Activated naive CD4-positive, alpha-beta T cell treated with anti-CD3 and anti-CD28 coated beads, Interleukin-2, amount 50 U/mL, for 16 hours (primary cell): ENCODE data around the gene KRT83.

Experiments
- DNase-seq: peaks from one replicate; pipeline ENCODE4 v3.0.0-alpha.2; 2020

Gene KRT83

DNA sequence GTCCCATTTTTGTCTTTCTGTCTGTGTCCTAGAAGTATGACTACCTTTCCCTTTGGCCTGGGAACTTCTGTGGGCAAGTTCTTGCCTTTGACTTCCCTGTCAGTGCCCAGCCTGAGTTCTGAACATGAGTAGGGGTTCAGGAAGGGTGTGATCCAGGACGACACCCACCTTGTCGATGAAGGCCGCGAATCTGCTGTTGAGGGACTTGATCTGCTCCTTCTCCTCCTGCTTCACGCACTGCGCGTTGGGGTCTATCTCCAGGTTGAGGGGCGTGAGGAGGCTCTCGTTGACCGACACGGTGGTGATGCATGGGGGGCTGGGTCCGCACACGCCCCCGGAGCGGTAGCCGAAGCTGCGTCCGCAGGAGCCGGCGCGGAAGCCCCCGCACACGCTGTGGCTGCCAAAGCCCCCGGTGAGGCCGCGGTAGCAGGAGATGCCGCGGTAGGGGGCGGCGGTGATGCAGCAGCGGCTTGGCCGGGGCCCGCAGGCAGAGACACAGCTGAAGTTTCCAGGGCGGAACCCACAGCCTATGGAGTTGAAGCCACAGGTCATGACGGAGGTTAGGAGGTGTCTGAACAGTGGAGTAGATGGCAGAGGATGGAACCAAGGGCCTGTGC is at the start of gene KRT83:
KRT83 (minus strand) TSS at position 615 of the 617 bp plus-strand sequence; CDS start at position 552, 63 bp downstream.
- no peak for DNase-seq

DNA sequence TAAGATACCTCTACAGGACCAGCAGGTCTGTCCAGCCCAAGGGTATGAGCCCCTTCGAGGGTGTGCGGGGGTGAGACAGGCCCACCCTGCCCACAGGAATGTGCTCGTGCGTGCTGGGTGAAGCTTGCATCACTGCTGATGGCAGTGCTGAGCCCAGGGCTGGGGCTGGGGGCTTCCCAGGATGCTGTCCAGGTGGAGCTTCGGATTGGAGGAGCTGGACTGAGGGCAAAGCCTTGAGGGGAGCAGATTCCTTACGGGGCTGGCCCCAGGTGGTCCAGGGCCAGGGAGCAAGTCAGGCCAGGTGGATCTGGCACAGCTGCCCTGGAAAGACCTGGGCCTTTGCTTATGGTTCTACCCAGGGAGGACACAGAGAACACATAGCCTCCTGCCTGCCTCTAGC is 48.6 kb upstream of the KRT83 start:
- no peak for DNase-seq

DNA sequence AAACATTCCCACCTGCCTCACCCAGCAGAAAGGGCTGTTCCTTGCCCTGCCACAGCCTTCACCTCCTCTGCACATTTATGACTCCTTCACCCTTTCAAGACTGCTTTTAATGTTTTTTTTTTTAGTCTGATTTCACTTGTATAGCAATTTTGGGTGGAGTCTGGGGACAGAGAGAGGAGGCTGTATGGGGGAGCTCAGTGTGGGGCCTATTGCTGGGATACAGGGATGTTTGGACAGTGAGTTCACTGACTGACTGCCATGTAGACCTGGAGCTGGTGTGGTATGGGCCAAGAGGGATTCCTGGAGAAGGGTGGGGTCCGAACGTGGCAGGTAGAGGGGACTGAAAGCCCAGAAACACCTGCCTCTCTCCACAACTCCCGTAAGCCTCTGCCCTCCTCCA is 48.0 kb upstream of the KRT83 start:
- no peak for DNase-seq

DNA sequence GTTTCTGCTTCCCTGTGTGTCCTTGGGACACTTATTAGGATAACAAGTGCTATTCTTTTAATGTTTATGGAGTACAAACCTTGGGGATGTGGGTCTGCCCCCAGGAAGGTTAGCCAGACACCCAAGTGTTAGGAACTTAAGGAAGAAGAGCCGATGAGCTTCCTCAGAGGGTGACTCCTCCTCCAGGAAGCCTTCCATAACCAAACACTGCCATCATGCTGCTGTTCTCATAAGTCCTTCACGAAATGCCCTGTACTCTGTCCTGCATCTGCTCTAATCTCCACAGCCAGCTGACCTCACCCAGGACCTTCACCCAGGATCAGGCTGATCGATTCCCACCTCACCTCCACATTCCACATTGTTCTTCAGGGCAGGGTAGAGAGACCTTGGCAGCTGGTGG is 47.3 kb upstream of the KRT83 start:
- DNase-seq: no peak

DNA sequence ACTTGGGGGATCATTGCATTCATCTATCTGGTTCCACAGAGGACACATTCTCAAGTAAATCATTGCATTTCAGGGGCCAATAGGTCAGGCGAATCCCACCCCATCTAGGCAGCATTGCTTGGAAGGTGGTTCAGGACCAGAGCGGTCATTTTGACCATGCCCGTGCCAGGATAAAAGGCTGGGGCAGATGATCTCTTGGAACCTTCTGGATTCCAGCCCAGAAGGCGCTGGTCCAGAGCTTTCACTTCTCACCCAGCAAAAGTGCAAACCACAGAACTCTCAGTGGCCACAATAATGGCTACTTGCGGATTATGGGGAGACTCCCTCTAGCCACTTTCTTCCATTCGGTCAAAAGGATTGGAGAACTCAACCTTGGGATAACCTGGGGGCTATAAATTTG is 46.7 kb upstream of the KRT83 start:
- DNase-seq: no peak

DNA sequence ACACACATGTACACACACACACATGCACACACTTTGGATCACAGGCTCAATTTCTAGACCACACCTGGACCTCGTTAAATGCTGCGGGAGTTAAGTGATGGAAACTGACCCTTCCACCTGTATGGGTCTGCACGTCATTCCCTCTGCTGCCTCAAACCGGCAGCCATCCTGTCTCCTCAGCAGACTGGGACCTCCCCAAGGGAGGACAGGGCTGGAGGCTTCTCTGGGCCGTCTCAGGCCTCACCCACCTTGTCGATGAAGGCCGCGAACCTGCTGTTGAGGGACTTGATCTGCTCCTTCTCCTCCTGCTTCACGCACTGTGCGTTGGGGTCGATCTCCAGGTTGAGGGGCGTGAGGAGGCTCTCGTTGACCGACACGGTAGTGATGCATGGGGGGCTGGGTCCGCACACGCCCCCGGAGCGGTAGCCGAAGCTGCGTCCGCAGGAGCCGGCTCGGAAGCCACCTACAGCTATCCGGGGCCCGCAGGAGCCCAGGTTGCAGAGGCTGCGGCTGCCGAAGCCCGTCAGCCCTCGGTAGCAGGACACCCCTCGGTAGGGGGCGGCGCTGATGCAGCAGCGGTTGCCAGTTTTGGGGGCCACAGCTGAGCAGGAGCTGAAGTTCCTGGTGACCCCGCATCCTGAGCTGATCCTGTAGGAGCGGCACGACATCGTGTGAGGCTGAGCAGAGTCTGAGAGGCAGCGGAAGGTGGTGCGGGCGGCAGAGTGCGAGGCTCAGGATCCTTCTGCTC is 45.7 kb upstream of the KRT83 start, which contains the start of gene KRT85:
KRT85 (minus strand) TSS at position 744 of the 748 bp plus-strand sequence; CDS start at position 668, 76 bp downstream.
- no peak for DNase-seq

DNA sequence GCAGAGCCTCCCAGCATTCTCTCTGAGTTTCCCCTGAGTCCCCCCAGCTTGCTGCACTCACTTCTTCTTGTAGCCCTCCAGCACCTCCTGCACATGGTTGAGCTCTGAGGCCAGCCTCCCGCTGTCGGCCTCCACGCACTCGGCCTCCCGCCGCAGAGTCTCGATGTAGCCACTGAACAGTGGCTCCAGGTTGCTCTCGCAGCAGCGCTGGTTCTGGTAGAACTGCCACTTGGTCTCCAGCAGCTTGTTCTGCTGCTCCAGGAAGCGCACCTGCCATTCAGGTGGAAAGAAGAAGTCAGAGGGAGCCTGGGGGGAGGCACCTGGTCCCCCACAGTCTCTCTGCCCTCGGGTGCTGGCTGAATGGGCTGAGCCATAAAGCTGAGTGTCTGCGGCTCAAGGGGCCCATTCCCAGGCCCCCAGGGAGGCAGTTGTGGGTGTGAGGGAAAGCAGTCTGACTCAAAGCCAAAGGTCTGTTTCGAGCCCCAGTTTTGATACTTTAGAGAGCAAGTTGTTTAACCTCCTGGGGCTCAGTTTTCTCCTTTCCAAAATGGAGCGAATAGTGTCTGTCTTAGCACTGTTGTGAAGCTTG is 43.8 kb upstream of the KRT83 start:
- DNase-seq: no peak

DNA sequence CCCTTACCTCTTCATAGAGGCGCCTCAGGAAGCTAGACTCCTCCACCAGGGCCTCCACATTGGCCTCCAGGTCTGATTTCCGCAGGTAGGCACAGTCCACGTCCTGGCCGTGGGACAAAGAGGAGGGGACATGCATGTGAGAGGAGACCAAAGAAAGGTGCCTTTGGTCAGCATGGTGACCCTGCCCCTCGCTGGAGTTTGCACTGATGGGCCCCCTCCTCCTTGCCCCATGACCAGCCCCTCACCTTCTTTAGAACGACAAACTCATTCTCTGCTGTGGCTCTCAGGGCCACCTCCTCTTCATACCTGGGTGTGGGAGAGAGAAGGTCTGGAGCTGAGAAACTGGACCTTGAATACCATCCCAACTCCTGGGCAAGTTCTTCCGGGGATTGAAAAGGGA is 42.9 kb upstream of the KRT83 start:
- DNase-seq: no peak

DNA sequence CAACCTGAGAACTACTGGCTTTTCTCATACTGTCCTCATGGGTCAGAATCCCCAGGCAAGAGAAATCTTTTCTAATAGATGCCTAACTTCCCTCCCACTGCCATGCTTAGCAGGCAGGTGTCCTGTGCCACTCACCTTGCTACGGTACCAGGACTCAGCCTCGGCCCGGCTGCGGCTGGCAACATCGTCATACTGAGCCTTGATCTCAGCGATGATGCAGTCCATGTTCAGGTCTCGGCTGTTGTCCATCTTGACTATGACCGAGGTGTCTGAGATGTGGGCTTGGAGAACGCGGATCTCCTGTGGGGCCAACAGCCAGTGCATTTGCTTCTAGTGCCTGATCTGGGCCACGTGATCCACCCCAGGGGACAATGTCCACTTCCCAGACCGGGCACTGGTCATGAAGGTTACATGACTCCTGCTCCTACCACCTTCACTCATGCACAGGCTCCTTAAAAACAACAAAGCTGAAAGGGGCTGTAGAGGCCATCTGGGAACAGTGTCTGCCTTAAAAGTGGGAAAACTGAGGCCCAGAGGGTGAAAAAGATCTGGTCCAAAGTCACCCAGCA is 42.0 kb upstream of the KRT83 start:
- DNase-seq: no peak

DNA sequence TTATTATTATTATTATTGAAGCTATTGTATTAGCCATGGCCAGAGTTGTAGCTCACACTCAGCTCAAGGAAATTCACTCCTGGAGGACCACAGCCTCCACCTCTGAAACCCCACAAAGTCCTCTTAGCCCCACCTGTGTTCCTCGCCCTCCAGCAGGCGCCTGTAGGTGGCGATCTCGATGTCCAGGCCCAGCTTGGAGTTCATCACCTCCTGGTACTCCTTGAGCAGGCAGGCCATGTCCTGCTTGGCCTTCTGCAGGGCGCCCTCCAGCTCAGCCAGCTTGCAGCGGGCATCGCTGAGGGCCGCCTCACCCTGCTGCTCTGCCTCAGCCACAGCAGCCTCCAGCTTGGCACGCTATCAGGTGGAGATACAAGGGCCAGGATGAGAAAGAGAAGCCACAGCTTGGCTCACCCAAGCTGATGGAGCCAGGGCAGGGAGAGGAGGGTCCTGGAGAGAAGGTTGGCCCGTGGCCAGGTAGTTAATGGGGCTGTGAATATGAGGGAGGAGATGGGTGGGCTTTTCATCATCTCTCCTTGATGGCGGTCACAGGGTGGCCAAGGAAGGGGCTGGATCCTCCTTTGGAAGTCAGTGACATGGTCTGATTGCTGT is 41.0 kb upstream of the KRT83 start:
- DNase-seq: no peak

DNA sequence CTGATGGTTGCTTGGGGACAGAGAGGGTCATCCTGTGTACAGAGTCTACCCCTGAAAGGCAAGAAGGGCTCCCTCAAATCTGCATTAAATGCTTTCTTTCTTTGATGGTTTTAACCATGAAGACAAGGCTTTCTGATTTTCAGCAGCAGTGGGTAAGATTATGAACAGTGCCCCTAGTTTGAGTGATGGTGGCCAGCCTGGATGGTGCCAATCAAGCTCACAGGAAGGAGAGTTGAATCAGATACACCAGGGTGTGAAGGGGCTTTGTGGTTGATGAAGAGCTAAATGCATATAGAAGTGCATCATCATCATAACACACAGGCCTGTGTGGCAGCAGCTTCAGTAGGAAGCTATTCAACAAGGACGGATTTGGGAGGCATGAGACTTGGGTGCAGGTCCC is 40.4 kb upstream of the KRT83 start:
- no peak for DNase-seq

DNA sequence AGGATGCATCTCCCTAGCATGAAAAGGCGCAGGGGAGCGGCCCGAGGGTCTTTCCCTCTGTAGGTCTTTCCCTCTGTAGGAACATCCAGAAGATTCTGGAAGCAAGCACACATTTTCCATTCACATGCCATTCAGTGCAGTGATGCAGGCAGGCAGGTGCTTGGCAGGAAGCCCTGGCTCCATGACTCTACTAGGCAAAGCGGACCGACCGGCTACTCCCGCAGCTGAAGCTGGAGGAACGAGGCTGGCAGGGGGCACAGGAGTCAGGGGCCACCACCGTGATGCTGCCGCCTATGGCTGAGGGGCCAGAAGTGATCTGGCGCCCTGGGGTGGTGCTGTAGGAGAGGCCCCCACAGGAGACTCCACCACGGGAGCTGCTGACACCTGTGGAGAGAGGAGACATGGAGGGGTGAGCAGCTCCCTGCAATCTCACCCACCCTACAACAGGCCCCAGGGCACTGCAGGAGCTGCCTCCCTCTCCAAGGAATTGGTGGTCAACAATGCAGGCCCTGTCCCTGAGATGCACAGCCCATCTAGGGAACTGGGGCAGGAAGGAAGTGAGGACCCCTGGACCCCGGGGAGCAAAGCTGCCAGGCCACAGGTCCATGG is 39.6 kb upstream of the KRT83 start:
- DNase-seq: no peak

DNA sequence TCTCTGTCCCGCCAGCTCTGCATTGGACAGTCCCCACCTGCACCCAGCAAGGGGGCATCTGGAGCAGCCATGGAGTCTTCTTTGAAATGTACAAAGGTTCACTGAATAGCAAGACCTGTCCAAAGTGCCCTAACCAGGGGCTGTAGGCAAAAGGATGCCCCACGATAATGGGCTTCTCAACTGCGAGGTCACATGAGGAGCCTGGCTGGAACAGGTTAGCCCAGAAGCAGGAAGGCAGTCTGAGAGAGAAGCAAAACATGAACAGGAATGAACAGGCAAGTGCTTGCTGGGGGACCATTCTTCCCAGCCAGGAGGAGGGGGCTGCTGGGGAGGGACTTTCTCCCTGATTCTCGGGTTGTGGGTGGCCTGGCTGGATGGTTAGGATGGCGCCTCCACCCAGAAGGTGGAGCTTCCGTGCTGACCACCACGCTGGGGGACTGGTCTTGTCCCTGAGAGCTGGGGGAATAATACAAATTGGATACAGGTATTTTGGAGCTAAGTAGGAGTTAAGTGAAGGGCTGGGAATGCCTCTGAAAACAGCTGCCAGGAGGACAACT is 39.0 kb upstream of the KRT83 start:
- DNase-seq: no peak

DNA sequence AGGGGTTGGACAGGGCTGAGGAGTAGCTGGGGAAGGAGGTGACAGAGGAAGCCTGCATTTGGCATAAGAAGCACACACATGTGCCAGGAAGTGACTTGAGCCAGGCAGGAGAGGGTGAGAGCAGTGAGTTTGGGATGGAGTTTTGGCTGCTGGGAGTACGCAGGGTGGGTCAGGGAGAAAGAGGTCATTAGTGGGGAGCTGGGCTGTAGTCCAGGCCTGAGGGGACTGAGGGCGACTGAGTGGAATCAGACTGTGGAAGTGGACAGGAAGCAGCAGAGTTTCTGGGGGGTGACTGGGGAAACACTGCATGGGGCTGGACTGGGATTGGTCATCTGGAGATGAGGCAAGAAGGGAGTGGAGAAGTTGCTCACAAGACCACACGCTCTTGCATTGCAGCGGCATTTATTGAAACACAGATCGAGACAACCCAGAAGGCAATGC is 38.4 kb upstream of the KRT83 start:
- DNase-seq: no peak

DNA sequence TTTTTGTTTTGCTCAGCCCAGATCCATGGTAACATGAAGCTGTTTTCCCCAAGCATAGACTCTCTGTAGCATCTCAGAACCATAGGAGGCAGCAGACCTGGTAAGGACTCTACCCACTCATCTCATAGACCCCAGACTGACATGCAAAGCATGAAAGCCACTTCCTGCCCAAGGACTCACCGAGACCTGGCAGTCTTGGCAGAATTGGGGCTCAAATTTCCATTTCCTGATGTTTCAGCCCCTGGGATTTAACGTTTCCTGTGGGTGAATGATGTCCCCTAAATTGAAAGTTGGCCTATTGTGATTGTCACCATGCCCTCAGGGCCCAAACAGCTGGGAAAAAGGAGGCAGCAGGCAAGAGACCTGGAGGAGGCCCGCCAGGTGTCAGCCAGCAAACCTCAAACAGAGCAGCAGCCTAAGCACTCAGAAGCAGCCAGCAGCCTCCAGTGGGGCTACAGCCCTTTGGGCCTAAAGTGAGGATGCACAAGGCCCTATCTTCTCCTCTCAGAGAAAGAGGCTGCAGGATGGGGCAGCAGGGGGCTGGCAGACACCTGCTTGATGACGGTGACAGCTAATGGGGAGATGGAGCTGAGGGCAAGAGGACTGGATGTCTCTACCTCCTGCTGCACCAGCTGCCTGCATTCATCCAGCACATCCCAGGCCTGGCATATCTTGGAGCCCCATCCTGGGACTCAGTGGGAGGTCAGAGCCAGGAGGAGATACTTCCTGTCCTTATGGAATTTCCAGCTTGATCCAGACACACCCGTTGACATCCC is 37.6 kb upstream of the KRT83 start:
- DNase-seq: no peak

DNA sequence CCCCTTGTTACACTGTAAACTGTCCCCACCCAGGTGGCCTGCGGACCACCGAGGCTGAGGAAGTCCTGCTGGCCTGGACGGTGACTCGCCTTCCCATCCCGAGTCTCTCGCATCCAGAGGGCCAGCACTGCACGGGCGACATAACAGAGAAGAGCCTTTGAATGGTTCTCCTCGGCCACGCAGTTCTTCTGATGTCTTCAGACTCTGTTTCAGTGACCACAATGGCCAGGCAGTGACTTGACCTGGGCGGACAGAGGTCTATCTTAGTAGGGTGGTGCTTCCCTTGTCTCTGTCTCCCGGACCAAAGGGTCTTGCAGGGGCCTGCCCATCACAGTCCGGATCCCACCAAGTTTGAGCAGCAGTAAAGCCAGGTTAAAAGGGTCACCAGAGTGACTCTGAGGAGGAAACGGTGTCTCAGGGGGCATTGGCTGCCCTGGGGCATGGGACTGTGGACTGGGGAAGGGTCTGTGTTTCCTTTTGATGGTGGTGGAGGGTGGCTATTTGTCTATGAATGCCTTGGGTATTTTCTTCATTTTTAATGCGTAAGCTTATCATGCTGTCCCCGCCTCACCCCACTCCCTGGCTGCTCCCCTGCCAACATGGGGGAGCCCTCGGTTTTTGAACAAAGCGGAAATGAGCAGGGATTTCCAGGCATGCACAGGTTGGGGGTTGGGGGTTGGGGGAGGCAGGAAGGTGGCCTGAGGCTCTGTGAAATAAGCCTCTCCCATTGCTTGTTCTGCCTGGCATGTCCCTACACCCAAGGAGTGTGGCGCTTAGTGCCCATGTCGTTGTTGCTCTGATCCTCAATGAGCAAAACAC is 35.8 kb upstream of the KRT83 start:
- no peak for DNase-seq

DNA sequence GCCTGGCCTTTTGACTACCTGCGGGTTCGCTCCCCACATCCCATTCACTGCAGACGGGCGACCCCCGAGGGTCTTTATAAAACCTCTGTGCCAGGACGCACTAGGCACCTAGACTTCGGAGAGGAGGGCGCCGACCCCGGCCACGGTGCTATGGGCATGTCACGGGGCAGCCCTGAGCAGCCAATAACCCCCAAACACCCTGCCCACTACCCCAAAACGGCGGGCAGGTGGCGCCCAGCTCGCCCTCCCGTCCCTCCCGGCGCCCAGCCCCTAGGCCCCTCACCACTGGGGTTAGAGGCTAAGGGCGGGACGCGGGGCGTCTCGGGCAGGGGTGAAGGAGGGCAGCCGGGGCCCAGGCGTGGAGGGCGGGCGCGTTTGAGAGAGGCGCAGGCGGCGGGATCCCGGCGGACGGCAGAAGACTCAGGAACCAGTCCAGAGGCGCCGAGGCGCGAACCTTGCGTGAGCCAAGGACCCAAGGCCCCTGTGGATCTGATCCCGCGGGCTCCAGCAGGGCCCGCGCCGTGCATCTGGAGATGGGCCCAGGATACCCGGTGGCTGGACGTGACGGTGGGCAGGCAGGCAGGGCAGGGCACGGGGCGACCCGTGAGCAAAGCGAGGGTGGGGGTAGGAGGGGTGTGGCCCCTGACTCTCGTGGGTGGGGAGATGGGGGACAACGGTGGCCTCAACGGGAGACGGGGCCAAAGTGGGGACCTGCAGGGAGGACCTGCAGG is 35.0 kb upstream of the KRT83 start:
- no peak for DNase-seq

DNA sequence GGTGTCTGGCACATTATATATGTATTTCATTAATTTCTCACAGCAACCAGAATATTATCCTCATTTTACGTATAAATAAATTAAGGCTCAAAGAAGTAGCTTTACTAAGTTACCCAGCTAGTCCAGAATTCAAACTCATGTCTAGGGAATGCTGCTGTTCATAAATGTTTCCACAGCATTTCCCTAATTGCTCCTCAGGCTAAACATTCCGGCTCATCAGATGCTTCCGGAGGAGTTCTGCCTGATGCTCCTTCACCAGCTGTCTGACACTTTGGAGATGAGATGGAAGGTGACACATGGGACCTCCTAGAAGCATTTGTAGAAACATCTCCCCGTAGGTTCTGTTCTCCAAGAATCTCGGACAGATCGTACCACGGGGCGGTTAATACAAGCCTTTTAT is 34.0 kb upstream of the KRT83 start:
- DNase-seq: no peak

DNA sequence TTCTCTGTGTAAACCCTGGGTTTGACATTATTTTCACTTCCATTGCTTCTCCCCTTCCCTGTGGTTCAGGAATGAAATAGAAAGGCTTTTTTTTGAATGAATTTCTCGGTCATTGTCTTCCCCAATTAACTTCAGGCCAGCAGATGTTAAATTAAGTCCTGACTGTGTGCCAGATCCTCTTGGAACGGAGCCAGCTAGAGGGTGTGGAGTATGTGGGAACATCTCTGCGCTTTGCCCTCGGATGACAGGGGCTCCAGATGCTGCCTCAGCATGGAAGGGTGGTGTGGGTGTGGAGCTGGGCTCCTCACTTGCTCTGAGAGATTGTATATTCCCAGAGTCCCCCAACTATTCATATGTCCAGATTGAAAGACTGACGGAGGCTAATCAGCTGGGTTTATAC is 33.0 kb upstream of the KRT83 start:
- no peak for DNase-seq

DNA sequence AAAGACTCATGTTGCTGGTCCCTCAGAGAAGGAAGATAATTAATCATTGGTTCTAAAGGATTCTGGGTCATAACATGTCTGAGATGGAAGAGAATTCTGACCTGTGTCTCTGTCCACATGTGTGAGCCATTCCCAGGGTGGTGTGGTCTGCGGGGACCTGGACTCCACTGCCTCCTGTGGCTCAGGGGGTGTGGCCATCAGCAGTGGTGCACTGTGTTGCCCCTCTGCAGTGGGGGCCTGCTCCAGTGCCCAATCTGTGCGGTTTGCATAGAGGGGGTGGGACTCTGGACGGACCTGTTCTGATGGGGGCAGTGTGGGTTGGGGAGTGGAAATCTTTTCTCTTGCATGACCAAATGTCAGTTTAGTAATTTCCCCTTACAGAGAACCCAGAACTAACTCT is 32.6 kb upstream of the KRT83 start:
- DNase-seq: no peak
